ENCODE results near the gene KATNAL1.

The KATNAL1 gene

GRCh38 chr13:30158774-30159445 is 148.4 kb downstream of the KATNAL1 start:
- peak; percentile 5 for DNase-seq

- no peak for DNase-seq
These were observed 149.7 kb downstream of the KATNAL1 start for GRCh38 chr13:30157616-30157993.

- DNase-seq = no peak
These were observed 150.3 kb downstream of the KATNAL1 start for GRCh38 chr13:30156826-30157615.

GRCh38 chr13:30156270-30156669 is 151.1 kb downstream of the KATNAL1 start:
- no peak for DNase-seq

- DNase-seq = no peak
These were observed 152.4 kb downstream of the KATNAL1 start for GRCh38 chr13:30154931-30155330.

GRCh38 chr13:30154531-30154930 is 152.8 kb downstream of the KATNAL1 start:
- DNase-seq = no peak

- DNase-seq = peak; percentile 50
These were observed 153.6 kb downstream of the KATNAL1 start for GRCh38 chr13:30153545-30154426.
